GM18511 (cell line): Measurements from ENCODE around the gene TIAM2.

Experiments
- ATAC-seq: cut with Tn5 transposase; IDR thresholded peaks from one replicate; pipeline ENCODE4 v1.9.1; 2021; ENCODE audit warnings: mild to moderate bottlenecking, moderate library complexity; ENCODE audit not compliant: unreplicated experiment

The TIAM2 gene

DNA sequence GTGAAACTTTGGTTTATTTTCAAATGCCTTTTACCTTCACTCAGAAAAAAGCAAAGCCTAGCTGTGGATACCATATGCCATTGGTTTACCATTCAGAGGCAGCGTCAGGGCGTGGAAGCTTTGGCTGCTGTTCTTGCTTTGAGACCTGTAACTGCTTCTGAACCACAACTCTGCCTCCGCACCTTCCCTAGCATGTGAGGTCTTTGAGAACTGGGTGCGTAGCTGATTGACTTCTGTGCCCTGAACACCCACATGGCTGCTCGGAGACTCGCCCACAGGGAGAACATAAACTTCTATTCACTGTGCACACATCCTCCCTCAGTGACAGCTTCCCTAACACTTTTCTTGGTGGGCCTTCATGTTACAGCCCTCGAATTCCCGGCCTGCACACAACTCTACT lies 257.5 kb downstream of the TIAM2 start:
- no peak for ATAC-seq

DNA sequence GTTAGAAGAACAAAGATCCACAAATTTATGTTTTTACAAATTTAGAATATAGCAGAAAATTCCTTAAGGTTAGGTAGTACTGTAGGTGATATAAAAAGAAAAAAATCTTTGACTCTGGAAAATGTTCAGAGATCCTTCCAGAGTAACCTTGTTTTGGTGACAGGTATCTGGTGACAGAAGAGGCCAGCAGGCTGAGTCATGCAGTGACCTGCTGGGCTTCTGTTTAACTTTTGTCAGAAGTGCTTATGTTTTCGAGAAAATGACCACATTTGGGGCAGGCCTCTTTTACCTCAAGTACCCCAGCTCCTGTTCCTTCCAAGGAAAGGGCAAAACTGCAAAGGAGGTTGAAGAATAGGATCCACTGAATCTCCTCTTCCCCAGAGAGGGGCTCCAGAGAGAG lies 258.2 kb downstream of the TIAM2 start:
- no peak for ATAC-seq

DNA sequence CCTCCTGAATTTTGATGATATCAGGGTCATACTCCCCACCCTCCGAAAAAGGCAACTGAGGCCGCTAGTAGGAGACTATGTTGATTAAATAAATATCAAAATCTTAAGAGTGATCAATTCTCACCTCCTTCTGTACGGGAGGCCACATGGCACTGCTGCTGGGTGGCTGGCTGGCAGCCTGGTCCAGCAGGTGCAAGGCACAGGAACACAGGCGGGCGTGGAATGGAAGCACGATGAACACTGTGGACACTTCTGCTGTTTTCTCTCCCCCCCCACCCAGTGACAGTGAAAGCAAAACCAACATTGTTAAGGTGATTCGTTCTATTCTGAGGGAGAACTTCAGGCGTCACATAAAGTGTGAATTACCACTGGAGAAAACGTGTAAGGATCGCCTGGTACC lies 259.0 kb downstream of the TIAM2 start:
- ATAC-seq: no peak

DNA sequence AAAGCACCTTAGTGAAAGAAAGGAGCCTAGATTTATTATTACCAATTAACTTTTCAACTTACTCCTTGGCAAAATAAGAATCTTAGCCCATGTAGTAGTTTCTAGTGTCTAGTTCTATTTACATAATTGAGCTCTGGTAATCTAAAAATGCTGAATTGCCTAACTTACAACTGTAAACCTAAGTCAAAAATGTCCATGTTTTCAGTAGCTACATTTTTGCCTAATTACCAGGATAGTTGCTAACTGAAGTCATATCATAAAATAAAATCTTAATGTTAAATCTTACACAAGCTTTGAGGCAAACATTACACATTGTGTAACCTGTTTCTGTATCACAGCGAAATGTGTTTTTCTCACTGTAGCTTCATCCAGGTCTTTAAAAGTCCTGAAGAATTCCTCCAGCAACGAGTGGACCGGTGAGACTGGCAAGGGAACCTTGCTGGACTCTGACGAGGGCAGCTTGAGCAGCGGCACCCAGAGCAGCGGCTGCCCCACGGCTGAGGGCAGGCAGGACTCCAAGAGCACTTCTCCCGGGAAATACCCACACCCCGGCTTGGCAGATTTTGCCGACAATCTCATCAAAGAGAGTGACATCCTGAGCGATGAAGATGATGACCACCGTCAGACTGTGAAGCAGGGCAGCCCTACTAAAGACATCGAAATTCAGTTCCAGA lies 261.1 kb downstream of the TIAM2 start:
- no peak for ATAC-seq

DNA sequence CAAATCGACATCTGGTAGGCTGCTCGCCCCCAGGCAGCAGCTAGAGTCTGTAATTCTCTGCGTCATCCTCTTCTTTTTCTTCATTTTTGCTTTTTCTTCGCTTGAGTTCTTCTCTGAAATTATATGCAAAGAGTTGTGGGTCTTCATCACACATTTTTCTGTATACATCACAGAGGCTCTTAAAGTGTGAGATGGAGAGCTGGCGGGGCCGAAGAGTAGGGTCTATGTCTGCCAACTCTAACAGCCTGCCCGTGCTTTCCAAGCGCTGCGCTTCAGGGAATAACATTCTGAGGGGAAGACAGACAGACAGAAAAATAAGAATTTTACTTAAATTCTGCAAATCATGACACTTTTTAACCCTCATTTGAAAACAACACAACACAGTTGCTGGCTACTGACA lies 262.7 kb downstream of the TIAM2 start:
- no peak for ATAC-seq

DNA sequence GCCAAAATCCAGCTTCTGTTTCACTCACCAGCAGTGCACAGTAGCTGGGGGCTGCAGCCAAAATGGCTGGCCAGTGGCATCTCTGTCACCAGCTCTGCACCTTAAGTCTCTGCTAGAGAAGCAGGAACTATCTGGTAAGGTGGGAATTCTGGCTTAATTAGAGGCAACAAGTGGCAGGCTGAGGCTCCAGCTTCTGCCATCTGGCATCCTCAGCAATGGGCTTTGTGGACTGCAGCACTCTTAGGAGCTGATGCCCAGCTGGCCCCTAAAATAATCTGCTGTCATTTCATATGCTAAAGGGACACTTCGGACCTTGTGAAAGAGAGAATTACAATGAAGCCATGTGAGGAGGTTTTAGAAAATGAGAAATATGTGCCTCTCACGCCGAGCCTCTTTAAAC lies 264.1 kb downstream of the TIAM2 start:
- ATAC-seq: no peak

DNA sequence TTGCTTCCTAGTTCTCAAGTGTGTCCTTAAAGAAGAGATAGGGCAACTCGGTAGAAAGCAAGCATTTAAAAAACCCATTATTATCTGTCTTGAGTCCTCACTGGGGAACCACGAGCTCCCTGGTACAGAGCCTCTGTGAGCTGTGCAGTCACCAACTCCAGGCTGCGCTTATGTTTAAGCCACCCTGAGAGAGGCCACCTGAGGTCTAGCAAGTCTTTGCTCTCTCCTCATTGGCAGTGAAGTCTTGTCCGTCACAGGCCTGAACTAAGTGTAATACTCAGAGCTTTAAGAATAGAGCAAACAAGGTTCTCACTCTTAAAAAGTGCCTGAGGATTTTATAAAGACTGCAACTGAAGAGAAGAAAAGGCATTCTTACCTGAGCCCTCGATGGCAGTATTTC lies 264.8 kb downstream of the TIAM2 start:
- no peak for ATAC-seq

DNA sequence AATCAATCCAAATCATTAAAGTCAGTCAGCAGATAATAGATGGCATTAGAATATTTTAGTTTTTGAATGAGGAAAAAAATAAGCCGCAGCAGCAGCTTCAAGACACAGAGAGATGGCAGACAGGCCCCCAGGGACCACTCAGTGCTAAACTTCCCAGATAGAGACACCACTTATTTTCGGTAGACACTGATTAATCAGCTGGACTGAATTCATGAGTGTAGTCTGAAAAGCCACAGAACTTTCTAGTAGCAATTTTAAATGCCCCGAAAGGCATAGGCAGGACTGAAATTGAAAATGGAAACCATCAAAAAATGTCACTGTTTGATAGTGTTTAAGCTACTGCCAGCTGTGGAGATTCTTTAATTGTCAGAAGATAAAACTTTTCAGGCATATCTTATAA lies 265.6 kb downstream of the TIAM2 start:
- peak; percentile 69 for ATAC-seq

DNA sequence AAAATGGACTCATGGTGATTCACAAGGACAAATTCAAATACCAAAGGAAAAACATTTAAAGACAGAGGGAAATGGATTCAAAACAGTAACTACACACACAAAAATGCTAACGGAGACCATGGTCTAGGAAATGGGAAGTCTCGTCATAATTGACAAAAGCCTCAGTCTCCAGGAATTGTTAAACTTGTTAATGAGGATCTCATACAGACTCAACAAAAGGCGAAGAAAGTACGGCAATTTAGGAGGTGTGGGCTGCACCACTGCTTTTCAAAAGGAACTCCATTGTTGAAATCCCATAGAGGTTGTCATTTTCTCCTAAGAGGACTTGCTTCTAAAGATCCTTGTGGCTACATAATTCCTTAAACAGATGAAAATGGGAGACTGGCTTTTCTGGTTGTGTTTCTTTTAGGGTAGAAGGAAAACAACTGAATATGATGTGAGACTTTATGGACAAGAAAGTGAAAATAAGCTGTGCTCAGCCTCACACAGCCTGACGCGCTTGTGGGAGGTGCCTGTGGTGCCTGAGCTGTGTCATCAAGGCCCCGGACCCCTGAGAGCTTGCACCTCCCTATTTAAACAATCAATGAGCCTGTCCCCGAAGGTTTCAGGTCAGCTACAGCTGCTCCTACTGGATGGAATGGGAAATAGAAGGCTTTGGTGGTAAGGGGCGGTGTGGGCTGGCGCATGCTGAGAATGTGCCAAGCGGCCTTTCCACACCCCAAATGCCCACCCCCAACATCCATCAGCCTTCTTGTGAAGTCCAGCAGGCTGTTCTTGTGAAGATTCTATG lies 266.2 kb downstream of the TIAM2 start:
- ATAC-seq: no peak

DNA sequence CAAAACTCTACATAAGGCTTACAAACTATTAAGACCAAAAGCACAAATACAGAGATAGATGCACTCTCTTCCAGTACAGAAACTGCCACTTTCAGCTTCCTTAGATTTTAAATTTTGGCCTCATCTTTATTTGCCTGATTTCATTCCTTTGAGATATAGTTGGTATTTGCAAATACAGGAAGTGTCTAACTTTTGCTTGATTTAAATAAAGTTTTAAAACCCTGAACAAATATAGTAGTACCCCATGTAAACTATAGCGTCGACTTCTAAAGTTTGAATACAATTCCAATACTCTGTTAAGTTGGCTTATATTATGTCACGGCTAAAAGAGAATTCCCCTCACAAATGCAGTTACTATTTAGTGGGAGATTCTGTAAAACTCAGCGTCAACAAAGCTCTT lies 267.5 kb downstream of the TIAM2 start:
- ATAC-seq: no peak

DNA sequence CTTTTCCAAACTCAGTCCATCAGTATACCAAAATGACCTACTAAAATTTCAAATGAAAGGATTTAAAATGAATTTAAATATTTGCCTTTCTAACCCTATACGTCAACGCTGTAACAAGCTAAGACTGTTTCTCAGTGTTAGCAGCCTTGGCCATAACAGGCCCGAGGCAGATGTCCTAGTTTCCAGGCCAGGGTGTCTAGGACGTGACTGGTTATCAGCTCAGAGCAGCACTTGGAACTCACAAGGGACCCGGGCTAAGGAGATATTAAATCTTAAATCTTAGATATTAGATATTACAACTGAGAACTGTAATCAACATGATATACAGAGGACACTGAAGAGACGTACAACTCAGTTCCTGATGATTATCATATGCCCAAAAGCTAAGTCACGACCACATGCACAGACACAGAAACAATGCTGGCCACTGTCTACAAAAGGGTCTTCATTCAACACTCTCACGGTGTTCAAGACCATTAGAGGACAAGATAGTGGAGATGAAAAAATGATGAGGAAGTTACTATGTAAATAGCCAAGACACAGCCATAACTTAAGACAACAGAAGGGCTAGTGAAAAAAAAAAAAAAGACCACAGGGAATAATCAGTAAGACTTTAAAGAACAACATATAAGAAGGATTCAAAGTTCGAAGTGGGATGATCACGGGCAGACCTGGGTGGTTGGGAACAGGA lies 268.4 kb downstream of the TIAM2 start, which contains the start of gene CLDN20:
Gene CLDN20 (plus strand): TSS at position 641 of the 691 bp plus-strand sequence. CDS start 11,707 bp downstream, outside the sequence.
- no peak for ATAC-seq

DNA sequence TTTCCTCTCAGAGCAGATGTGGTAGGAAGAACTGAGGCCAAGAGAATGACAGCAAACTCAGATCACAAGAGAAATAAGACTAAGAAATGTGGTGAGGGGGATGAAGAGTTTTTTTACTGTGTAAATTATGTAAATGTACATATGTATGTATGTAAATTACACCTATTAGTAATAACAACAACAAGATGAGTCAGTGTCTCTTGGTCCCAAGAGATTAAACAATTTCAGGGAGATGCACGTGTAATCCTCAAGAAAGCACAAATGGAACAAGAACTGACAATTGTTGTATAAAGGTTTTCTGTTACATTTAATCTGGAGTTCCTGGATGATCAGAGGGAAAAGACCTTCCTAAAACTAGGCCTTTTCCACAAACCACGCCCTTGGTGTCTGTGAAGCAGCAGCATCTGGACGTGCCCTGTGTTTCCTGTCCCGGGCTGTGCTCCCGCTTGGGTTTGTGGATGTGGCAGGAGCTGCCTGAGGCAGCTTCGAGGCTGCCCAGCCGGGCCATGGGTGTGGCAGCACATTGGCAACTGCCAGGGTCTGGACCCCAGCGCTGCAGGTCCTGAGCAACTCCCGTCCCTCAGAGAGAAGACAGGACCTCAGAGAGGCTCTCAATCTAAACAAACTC lies 269.7 kb downstream of the TIAM2 start:
- no peak for ATAC-seq

DNA sequence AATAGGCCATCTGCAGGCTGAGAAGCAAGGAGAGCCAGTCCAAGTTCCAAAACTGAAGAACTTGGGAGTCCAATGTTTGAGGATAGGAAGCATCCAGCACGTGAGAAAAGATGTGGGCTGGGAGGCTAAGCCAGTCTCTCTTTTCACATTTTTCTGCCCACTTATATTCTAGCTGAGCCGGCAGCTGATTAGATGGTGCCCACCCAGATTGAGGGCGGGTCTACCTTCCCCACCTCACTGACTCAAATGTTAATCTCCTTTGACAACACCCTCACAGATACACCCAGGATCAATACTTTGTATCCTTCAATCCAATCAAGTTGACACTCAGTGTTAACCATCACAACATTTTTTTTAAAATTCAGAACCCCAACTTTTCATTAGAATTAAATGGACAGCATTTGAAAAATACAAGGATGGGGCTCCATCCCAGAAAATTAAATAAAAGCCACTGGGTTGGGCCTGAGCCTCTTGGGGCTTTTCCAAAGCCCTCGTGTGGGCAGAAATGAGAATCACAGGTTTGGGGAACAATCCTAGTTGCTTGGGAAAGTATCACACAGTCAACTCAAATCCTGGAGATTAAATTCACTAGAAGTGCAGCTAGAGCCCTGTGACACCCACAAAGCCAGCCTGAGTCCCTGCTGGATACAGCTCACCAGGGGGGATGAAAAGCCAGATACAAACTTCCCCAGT lies 270.9 kb downstream of the TIAM2 start:
- no peak for ATAC-seq

DNA sequence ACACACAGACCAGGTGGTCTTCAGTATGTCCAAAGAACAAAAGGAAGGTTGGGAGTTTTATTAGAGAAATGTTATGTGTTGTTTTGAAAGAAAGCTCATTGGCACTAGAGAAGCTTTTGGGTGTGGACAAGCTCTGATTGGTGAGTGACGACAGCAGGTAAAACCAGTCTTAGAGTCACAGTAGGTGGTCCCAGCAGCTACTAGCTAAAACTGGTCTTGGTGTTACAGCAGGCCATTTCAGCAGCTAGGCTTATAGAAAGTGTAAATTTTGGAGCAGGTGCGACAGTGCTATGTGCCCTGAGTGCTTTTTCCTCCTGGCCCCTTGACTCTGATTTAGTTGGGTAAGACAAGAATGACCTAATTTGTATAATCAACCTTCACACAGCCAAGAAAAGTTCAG lies 272.3 kb downstream of the TIAM2 start:
- ATAC-seq: no peak

DNA sequence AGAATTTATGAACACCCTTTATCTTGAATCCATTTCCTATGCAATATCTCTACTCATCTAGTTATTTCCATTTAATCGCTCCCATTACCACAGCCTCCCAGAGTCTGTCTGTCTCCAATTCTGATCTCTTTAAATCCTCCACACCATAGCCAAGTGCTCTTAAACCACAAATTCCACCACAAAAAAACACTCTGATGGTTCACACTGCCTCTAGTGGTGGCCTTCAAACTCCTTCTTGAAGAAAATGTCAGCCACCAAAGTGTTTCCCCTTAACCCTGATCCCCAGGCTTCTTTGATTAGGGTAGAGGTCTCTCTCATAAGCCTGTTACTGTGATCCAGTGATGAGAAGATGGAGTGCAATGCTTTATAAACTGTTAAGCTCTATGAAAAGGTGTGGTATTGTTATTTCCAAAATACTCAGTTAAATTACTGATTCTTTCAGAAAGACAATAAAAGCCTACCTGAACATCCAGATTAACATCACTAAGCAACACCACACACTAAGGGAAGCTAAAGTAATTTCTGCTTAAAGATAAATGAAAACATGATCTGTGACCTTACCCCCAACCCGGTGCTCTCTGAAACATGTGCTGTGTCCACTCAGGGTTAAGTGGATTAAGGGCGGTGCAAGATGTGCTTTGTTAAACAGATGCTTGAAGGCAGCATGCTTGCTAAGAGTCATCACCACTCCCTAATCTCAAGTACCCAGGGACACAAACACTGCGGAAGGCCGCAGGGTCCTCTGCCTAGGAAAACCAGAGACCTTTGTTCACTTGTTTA lies 273.2 kb downstream of the TIAM2 start:
- peak; percentile 58 for ATAC-seq

DNA sequence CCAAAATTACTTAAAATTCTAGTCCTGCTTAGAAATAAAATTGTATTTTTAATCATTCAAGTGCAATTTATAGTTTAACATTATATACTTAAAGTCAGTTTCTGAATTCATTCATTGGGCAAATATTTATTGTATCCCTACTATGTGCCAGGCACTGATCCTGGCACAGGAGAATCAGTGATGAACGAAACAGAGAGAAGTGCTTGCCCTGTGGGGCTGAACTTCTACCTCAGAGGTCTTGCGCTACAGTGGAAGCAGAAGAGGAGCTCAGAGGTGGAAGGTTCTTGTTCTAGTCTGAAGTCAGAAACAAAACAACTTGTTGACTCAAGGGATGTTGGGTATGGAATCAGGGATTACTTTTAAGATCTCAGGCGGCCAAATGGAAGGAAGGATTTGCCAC lies 274.6 kb downstream of the TIAM2 start:
- no peak for ATAC-seq

DNA sequence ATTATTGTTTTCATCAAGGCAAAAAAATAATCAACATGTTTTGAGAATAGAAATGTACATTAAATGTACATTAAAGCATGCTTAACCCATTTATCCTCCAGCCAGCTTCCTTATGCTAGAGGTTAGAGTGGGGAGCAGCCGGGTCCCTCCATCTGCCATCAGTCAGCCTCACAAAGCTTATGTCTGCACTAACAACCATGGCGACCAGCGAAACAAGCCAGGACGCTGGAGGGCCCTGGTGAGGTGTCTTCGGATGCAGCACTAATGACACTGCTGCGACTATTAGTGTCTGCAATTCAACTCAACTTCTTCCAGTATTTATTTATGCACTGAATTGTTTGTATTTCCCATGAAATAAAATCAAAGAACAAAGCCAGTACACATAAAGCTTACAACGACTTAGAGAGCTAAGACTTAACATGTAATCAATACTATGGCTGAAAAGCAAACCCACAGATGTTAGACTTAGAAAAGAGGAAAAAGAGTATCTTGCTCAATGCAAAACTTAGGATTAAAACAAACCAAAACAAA lies 275.5 kb downstream of the TIAM2 start:
- ATAC-seq: no peak

DNA sequence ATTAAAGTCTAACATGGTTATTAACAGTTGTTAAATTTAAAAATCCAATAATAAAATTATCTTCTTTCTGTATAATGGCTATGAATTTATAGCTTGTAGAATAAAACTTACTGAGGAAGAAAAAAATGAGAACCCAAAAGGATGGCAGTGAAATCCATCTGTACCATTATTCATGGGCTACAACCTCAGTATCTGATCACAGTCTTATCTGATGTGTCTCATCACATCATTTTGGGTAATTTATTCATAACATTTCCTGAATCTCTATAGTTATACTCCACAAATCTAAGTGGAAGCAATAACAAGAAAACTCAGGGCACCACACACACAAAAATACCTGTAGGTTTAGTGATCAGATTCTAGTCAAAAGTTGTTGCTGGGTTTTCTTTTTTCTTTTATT lies 276.0 kb downstream of the TIAM2 start:
- no peak for ATAC-seq

DNA sequence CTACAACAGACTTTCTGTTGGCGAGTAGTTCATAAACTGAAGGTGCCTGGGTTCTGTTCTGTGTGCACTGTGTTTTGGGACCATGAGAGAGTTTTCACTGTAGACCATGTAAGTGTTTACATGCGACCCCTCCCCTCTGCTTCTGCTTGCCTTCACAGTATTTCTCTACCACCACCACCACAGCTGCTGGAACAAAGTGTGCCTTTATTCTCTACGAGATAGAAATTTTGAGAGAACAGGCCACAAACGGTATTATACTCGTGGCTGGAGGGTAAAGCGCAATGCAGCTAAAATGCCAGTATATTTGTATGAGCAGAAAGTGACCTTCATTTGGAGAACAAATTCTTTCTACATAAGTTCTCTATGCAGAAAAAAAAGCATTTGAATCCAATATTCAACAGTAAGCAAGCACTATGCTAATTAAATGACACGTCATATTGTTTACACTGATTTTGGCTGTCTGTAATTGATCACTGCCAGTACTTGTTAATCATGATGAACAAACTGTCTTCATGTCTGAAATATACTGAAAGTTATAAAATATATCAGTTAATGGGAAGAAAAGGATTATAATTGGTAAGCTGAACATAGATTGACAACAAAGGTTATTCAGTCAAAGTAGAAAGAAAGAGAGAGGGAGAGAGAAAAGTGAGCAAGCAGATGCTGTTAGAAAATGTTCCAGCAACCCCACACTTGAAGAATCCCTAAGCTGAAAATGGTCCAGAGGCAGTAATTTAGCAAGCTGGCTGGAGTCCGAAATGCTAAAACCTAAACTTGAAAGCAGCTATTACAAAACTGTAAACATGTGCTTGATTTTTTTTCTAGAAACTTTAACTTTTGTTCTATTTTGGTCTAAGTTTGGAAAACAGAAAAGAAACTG lies 277.5 kb downstream of the TIAM2 start:
- no peak for ATAC-seq
